ENCODE results near the gene GLDC.

- TF ChIP-seq CTCF (conservative IDR thresholded peaks at IDR 0.05; ENCODE audit: low read length): no peak
- TF ChIP-seq EZH2phosphoT487 (IDR thresholded peaks at IDR 0.05; ENCODE audit: borderline replicate concordance, low read depth, low read length): no peak
These were observed 82.6 kb downstream of the GLDC start for GRCh38 chr9:6562871-6563430.

Measured in OCI-LY7 (cell line).